BJ (cell line): ENCODE data around the gene ALK. TPM values are rescaled to one million over a fixed set of nuclear protein-coding genes. Genes with fewer than 3 reads are reported as not detected.

ENCODE experiments used
- CTCF ChIA-PET: fragments of 350-600 bp; formaldehyde crosslinking; extraction: SDS; loops from one replicate; lab custom pipeline; 2021; ENCODE audit warnings: antibody characterized with exemption, inconsistent platforms; lab: Yijun Ruan, JAX
- POLR2A ChIA-PET: fragments of 300-600 bp; sonication (Branson Sonifier 250); formaldehyde crosslinking; extraction: SDS; loops from one replicate; lab custom pipeline; 2021; ENCODE audit warnings: antibody characterized with exemption; lab: Charles Lee
- DNase-seq: peaks from one replicate; pipeline ENCODE4 v3.0.0-alpha.2; 2011; ENCODE audit warnings: low read depth
- H3K27me3 ChIP-seq: 2 replicates; pipeline ENCODE4 v1.6.0; 2011; ENCODE audit warnings: low read length; ENCODE audit not compliant: control insufficient read depth, insufficient read depth
- H3K36me3 ChIP-seq: 2 replicates; pipeline ENCODE4 v1.5.1; 2011; ENCODE audit warnings: low read length; ENCODE audit not compliant: control insufficient read depth, insufficient read depth
- H3K4me3 ChIP-seq: 2 replicates; pipeline ENCODE4 v1.5.1; 2011; ENCODE audit warnings: low read depth, mild to moderate bottlenecking, control low read depth, low read length
- CTCF ChIP-seq: IDR thresholded peaks from 2 replicates; pipeline ENCODE4 v1.5.1; 2011; ENCODE audit warnings: low read depth, mild to moderate bottlenecking, control low read depth, inconsistent platforms, low read length, moderate library complexity; ENCODE audit not compliant: insufficient read depth
- polyA plus RNA-seq: library from polyadenylated mRNA; depleted of rRNA; stranded (reverse); fragments of >200 nt; gene quantifications from 2 replicates; pipeline ENCODE4 v1.2.3, GENCODE V29; 2011

ALK gene
- polyA plus RNA-seq, 1 experiment: not detected

GRCh38 chr2:29650631-29651097 lies 270.7 kb downstream of the ALK start:
- POLR2A ChIA-PET: no interaction called here
- CTCF ChIA-PET: no interaction called here
- no peak for TF ChIP-seq CTCF
- H3K4me3 ChIP-seq: no peak overlapping the region
- no peak for DNase-seq
- H3K27me3 ChIP-seq: peaks cover 3% of the 10 kb centered on the region; the same call in 1 of the 2 replicates
- H3K36me3 ChIP-seq: no peaks in the 10 kb centered on the region

- POLR2A ChIA-PET: no interaction called here
- no peaks in the 10 kb centered on the region for H3K27me3 ChIP-seq
- CTCF ChIA-PET: no interaction called here
- H3K36me3 ChIP-seq: no peaks in the 10 kb centered on the region
- TF ChIP-seq CTCF: no peak
- no peak for DNase-seq
- no peak overlapping the region for H3K4me3 ChIP-seq
Observed at GRCh38 chr2:29644949-29645348, 276.4 kb downstream of the ALK start.

GRCh38 chr2:29643196-29643595 lies 278.2 kb downstream of the ALK start:
- no peaks in the 10 kb centered on the region for H3K36me3 ChIP-seq
- DNase-seq: no peak
- 0 out of 2 replicates have a peak, but pooled peaks cover 1% of the 10 kb centered on the region for H3K27me3 ChIP-seq
- POLR2A ChIA-PET: no interaction called here
- no peak for TF ChIP-seq CTCF
- CTCF ChIA-PET: no interaction called here
- no peak overlapping the region for H3K4me3 ChIP-seq

- Histone ChIP-seq H3K36me3 (no peaks in the 10 kb centered on the region), H3K27me3 (0 out of 2 replicates have a peak, but pooled peaks cover 1% of the 10 kb centered on the region), H3K4me3 (no peak overlapping the region)
- ChIA-PET POLR2A (no interaction called here), CTCF (interaction anchor here (1.2 kb wide), 1 partner anchor 331 kb away, joined by 4 read pairs; no protein-coding TSS in a partner anchor)
- DNase-seq: no peak
- TF ChIP-seq CTCF: no peak
Observed at GRCh38 chr2:29640360-29640759, 281.0 kb downstream of the ALK start.

GRCh38 chr2:29638641-29639040 lies 282.7 kb downstream of the ALK start:
- DNase-seq: no peak
- TF ChIP-seq CTCF: no peak
- H3K4me3 ChIP-seq: no peak overlapping the region
- H3K36me3 ChIP-seq: no peaks in the 10 kb centered on the region
- 0 out of 2 replicates have a peak, but pooled peaks cover 1% of the 10 kb centered on the region for H3K27me3 ChIP-seq
- CTCF ChIA-PET: interaction anchor here (1.2 to 2.1 kb wide), 2 partner anchors 8 to 330 kb away, joined by 4 to 6 read pairs; no protein-coding TSS in a partner anchor
- POLR2A ChIA-PET: no interaction called here
